Head of caudate nucleus (tissue), 42 donors: ENCODE measurements around the gene RAET1G.
A peak's percentile ranks its signal among the peaks of the same experiment; 100 is the strongest.
"Not testable (repeated sequence)": the region's sequence is repeated elsewhere in the genome, so short reads cannot be mapped to it uniquely, and the experiment has no call there.

Experiments
- DNase-seq, 42 donors: peaks; one replicate each; pipeline versions ENCODE4 v3.0.0 to v3.0.0-alpha.2; 2020 to 2021; ENCODE audit warnings: mixed read lengths in 7 of 42
- intact Hi-C: fragments of 100-400 bp; cut with DNase I; formaldehyde crosslinking; loops from one replicate; pipeline ENCODE4 v1.15.0; 2022

Gene RAET1G

DNA sequence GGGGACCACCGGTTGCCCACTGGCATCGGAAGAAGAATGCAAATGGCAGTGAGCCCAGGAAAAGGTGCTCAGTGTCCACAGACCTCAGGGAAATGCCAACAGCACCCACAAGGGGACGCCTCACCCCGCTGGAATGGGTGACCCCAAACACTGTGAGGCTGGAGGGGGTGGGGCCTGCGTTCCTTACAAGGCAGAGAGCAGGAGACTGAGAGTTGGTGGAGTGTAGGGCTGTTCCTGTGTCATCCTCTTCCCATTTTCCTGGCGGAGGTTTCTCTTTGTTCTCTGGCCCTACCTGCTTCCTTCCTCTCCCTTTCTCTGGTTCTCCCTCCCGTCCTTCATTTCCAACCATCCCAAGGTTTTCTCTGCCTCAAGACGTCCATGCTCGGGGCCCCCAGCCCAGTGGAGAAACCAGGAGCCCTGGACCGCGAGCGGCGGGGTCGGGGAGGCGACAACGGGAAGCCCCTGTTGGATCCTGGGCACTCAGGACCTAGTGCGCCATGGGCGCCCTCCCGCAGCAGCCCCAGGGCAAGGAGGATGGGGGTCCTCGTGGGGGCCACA is 15.2 kb upstream of the RAET1G start:
- intact Hi-C loops, DNase-seq: not testable (repeated sequence)

DNA sequence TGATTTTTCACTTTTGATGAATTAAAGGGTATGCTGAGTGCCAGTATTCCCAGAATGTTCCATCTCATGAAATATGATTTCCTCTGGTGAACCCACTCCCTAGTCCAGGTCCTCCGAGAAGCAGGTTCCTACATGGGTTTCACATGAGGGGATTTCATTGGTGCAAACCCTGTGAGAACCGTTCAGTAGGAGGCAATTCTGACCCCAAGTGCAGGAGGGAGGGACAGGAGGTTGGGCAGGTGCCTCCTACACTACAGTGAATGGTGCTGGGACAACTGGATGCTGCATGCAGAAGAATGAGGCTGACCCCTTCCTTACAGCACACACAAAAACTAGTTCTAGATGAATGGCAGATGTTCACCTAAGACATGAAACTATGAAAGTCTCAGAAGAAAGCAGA is 13.8 kb upstream of the RAET1G start:
- intact Hi-C loops, result no loop called here
- DNase-seq, result peak in 1 of 42 donors; percentile 17

DNA sequence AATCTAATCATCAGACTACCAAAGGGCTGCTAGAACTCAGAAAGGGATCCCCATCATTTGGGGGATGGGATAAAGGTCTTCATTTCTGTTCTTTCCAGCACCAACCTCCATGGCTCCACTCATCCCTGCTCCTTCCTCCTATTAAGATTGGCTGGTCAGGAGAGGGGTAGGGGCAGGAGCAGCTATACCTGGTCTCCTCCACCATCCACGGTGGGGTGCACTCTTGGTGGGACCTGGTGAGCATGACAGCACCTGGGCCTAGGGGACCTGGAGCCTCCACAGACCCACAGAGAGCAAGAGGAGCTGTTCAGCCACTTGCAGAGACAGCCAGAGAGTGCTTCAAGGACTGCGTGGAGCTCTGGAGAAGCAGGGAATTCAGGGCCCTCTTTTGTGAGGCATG is 12.7 kb upstream of the RAET1G start:
- peak in 1 of 42 donors; percentile 25 for DNase-seq
- intact Hi-C loops, result loop anchor here (2.0 kb wide), 1 partner anchor 81 kb away; no protein-coding TSS in a partner anchor

DNA sequence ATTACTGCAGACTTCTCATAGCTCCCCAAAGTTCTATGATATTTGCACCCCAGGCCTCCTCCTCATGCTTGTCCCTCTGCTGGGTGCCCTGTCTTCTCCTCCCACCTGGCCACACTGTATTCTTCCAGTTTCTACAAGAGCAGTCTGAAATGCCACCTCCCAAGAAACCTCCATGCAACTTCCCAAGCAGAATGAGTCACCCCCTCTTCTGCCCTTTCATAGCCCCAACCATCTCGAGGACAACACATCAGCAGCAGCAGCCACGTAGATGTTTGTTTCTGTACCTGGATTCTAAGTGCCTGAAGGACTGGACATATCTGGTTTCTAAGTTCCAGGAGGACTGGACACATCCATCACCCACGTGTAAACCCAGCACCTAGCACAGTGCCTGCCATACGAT is 12.3 kb upstream of the RAET1G start:
- intact Hi-C loops, result loop anchor here (2.0 kb wide), 1 partner anchor 82 kb away; no protein-coding TSS in a partner anchor

DNA sequence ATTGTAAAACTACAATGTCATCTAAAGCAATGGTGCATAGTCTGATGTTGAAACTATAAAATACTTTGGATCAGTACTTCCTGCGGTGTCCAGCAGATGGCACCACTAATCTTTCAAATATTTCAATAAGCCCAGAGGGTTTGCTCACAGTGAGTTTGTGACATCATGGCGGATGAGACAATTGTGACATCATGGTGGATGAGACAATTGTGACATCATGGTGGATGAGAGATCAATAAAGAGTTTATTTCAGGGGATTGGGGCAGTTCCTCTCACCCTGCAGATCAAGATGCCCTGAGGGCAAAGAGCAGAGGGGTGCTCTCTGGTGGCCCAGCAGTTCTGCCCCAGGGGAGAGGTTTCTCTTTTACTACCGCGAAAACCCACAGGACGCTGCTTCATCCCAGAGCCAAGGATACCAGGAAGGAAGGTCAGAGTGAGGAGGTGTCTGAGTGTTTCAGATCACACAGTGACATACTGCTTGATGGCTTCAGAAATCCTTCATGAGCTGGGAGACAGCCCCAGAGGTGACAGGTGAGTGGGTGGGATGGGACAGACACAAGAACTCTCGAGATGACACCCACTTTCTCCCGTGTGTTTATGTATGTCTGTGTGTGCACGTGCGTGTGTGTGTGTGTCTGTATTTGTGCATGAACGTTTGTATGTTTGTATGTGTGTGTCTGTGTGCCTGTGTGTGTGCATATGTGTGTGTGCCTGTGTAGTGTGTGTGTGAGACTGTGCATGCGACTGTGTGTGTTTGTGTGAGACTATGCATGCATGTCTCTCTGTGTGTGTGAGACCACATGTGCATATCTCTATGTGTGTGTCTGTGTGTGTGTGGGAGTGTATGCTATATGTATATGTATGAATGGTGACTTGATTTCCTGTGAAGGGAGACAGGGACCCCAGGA is 11.6 kb upstream of the RAET1G start:
- intact Hi-C loops, result loop anchor here (2.0 kb wide), 1 partner anchor 82 kb away; no protein-coding TSS in a partner anchor
- peak in 33 of 42 donors; percentile 33 to 90 (median 69) for DNase-seq

More for the DNA sequence above, 12.3 kb upstream of the RAET1G start:
- DNase-seq, result peak in 1 of 42 donors; percentile 18

DNA sequence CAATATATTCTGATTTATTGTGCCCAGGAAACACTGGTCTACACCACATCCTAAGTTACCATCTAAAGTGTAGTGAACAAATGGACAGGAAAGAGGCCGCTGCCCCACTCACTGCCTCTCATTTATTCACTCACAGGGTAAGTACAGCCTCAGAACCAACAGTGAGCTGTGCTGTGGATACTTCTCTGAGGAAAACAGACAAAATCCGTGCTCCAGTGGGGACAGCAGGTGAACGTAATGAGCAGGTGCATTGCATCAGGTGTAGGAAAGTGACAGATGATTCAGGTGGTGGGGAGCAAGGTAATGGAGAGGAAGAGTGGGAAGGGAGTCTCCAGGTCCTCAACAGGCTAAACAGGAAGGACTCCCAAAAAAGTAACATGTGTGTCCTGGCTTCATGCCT is 10.5 kb upstream of the RAET1G start:
- intact Hi-C loops, result no loop called here

DNA sequence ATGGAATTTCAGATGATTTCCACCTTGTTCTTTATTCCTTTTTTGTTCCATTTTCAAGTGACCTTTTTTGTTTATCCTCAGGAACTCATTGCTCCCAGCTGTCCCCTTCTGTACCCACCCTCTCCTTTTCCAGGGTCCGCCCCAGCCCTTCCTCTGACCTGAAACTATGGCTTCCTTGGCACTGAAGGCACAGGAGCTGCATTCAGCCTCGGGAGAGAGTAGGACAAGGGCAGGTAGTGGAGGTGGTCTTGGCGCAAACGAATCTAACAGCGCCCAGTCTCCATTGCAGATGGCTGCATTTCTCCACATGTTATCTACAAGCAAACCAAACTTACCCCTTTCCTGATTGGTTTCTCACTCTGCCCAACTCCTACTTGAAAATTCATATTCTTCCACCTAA is 10.1 kb upstream of the RAET1G start:
- no peak for DNase-seq
- intact Hi-C loops, result no loop called here

More for the DNA sequence above, 10.5 kb upstream of the RAET1G start:
- DNase-seq, result no peak

DNA sequence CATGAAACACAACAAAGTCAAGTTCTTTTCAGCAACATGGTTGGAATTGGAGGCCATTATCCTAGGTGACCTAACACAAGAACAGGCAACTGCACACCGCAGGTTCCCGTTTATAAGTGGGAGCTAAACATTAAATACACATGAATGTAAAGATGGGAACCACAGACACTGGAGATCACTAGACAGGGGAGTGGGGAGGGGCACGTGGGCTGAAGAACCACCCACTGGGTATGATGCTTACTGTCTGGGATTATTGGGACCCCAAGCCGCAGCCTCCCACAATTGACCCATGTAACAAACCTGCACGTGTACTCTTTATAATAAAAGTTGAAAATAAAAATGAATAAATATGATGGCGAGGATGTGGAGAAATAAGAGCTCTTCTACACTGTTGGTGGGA is 8.6 kb upstream of the RAET1G start:
- DNase-seq, result no peak

DNA sequence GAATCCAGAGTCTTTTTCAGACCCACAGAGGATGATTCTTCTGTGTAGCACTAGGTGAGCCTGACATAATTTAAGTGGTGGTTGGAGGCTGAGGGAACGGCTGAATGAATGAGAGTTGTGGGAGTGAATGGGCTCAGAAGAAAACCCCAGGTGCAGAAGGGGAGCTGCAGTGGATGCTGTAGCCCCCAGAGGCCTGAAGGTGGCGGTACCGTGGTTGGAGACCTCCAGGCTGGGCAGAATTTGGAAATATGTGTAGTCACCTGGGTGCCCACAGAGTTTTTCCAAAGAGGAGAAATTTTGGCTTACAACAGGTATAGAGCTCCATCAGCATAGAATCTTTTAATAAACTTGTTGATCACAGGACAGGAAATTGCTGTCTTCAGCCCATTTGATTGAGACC is 6.5 kb upstream of the RAET1G start:
- intact Hi-C loops, result loop anchor here (10.0 kb wide), 1 partner anchor 95 kb away; no protein-coding TSS in a partner anchor
- DNase-seq, result no peak

More for the DNA sequence above, 8.6 kb upstream of the RAET1G start:
- intact Hi-C loops, result no loop called here

DNA sequence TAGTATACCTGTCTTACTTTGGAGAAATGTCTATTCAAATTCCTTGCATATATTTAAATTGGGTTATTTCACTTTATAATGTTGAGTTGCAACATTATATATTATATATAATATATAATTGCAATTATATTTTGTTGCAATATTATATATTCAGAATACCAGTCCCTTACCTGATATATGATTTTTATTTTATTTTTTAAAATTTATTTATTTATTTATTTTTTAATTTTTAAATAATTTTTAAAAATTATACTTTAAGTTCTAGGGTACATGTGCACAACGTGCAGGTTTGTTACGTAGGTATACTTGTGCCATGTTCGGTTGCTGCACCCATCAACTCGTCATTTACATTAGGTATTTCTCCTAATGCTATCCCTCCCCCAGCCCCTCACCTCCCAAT is 4.1 kb upstream of the RAET1G start:
- intact Hi-C loops, result loop anchor here (10.0 kb wide), 1 partner anchor 92 kb away; no protein-coding TSS in a partner anchor

DNA sequence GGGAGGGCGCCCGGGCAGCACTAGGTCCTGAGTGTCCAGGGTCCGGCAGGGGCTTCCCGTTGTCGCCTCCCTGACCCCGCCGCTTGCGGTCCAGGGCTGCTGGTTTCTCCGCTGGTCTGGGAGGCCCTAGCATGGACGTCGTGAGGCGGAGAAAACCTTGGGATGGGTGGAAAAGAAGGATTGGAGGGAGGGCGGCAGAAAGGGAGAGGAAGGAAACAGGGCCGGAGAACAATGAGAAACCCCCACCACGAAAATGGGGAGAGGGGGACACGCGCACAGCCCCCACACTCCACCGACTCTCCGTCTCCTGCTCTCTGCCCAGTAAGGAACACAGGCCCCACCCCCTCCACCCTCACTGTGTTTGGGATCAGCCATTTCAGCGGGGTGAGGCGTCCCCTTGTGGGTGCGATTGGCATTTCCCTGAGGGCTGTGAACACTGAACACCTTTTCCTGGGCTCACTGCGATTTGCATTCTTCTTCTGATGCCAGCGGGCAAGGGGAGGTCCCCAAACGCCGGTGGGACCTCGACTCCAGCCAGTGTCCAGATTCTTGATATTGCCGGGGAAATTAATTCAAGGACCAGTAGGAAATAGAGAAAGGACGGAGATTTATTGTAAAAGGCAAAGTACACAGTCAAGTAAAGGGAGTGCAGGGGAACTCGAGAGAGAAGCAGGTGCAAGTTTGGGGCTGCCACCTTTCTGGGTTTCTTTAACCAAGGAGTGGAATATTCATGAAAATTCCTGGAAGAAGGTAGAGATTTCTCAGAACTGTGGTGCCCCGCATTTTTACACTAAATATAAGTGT is 3.3 kb upstream of the RAET1G start:
- intact Hi-C loops, result loop anchor here (10.0 kb wide), 1 partner anchor 91 kb away; no protein-coding TSS in a partner anchor
- DNase-seq, result peak; percentile 63 to 90 (median 78)

More for the DNA sequence above, 4.1 kb upstream of the RAET1G start:
- DNase-seq, result not testable (repeated sequence)

DNA sequence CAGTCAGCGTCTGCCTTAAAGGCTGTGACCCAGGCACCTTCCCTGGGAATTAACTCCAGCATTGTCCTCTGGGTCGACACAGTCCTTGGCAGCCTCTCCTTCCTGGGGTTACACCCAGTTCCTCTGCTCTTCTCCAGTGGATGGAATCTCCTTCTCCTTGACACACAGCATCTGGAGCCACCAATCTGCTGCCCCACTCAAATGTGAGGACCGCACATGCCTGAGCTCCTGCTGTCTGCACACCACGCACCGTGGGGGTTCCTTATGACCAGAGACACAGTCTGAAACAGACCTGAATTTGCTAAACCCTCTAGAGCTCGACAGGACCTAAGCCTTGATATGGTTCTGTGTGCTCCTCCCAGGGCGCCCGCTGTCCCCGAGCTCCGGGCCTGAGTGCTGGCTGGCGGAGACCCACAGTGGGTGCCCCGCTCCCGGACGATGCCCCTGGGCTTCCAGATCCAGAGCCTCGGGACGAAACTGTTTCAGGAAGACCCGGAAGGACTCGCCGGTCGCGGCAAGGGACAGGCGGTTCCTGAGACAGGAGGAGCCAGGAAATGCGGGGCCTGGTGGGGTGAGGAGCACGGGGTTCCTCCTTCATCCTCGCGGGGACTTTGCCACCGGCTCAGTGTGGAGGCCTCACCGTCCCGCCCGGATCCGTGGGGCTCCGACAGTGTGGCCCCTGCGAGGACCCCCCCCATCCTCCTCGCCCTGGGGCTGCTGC is 2.5 kb upstream of the RAET1G start:
- intact Hi-C loops, result loop anchor here (10.0 kb wide), 1 partner anchor 91 kb away; no protein-coding TSS in a partner anchor
- DNase-seq, result no peak

DNA sequence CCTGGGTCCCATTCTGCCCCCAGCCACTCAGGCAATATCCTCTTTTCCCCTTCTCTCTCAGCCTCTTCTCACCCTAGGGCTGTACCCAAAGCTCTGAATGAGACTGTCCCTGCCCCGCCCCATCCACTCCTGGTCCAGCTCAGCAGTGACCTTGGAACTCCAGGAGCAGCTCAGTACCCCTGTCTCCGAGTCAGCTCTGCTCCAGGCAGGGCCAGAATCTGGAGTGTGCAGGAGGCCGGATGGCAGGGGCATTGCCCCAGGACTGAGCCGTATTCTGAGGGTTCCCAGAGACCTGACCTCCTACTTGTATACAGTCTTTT is 2.0 kb upstream of the RAET1G start:
- peak in 1 of 42 donors; percentile 22 for DNase-seq
- intact Hi-C loops, result loop anchor here (10.0 kb wide), 1 partner anchor 90 kb away; no protein-coding TSS in a partner anchor

DNA sequence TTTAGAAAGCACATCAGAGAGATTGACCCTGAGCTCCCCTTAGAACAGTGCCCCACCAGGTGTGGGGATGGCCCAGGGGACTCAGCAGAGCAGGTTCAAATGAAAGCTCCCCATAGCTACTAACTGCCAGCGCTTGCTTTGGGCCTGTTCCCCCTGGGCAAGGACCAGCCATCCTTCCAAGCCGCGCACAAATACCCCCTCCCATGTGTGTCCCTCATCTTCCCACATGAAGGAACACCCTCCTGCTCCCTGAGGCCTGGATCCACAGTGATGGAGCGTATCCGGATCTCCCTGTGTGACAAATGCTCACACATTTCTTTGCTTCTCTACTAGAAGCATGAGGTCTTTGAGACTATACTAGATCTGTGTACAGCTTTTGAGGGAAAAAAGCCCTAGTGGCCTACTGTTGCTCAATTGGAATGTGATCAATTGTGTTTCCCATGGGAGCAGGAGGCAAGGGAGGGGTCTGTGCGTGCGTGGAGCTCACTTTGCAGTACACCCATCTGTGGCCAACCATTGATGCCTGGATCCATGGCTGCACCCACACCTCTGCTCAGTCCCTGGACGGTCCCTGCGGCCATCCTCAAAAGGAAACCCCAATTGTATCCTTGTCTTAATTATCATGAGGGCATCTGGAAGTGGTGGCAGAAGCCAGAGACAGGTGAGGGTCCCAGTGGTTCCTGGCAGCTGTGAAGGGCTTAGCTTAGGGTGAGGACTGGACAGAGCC is 1.4 kb upstream of the RAET1G start:
- intact Hi-C loops, result loop anchor here (10.0 kb wide), 1 partner anchor 90 kb away; no protein-coding TSS in a partner anchor
- DNase-seq, result peak in 1 of 42 donors; percentile 14

DNA sequence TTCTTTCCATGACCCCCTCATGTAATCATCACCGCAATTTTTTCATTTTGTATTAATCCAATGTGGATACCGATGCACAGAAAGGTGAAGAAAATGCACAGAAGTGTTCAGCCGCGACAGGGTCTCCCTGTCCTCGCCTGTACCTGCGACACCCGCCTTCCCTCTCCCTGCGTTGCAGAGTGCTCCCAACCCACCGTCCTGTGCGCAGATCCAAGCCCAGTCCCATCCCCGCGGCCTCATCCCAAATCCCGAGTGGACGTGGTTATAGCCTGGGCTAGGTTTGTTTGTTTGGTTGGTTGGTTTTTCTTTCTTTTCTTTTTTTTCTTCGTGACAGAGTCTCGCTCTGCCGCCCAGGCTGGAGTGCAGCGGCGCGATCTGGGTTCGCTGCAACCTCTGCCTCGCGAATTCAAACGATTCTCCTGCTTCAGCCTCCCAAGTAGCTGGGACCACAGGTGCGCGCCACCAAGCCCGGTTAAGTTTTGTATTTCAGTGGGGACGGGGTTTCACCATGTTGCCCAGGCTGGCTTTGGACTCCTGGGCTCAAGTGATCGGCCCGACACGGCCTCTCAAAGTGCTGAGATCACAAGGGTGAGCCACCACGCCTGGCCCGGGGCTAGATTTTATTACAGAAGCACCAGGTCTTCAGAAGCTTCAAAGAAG is 536 bp upstream of the RAET1G start:
- intact Hi-C loops, result loop anchor here (10.0 kb wide), 1 partner anchor 89 kb away; no protein-coding TSS in a partner anchor
- DNase-seq, result peak in 1 of 42 donors; percentile 14

DNA sequence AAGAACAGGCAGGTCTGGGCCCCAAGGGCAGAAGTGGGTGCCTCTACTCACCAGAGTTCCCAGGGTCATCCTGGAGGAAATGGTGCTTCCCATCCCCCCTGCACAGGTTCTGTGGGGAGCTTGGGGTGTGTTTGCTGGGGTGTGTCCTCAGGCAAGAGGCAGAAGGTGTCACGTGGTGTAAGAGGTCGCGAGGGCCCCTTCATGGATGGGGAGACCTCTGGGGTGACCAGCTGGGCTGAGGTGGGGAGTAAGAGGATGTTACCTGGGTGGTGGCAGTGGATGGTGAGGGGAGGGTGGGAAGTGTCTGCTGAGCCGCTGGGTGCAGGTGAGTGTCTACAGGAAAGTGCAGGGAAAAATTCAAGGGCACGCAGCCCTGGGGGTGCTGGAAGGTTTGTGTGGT is 830 bp downstream of the RAET1G start:
- intact Hi-C loops, result loop anchor here (10.0 kb wide), 1 partner anchor 87 kb away; no protein-coding TSS in a partner anchor
- peak in 1 of 42 donors; percentile 20 for DNase-seq

DNA sequence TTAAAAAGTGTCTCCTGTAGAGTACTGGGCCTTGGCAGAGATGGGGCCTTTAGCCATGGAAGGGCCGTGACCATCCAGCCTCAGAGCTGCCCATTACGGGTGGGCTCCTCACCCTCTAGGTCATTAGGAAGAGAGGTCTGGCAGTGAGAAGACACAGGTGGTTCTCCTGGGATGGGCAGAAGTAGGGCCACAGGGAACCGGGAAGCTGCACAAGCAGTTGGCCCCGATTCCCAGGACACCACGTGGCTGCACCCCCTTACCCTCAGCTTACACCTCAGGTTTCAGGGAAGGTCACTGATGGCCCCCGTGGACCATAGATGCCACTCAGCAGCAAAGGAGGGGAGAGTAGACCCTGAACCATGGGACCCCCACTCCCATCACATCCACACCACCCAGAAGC is 1.6 kb downstream of the RAET1G start:
- peak in 2 of 42 donors; percentile 9 for DNase-seq
- intact Hi-C loops, result loop anchor here (10.0 kb wide), 1 partner anchor 87 kb away; no protein-coding TSS in a partner anchor
